Measurements from ENCODE around the gene NTM. TPM values are rescaled to one million over a fixed set of nuclear protein-coding genes. Genes with fewer than 3 reads are reported as not detected.

The NTM gene
- total and polyA plus RNA-seq, 12 donors = 0.43 to 3.0 (median 1.3) TPM

- DNase-seq = no peak
- peaks cover 0 to 12% (median 4%) of the 10 kb centered on the region in 9 donors for H3K4me1 ChIP-seq
- no peaks in the 10 kb centered on the region for H3K36me3 ChIP-seq
- peaks cover 0 to 4% (median 0%) of the 10 kb centered on the region in 7 donors for H3K27me3 ChIP-seq
- no peak overlapping the region for H3K27ac ChIP-seq
- TF ChIP-seq CTCF (IDR thresholded peaks at IDR 0.05) = no peak
- WGBS, 2 donors = 88 to 96% methylated on average over 4 of the region's 4 CpGs
- no peak overlapping the region for H3K4me3 ChIP-seq
- ATAC-seq = no peak
- intact Hi-C loops (cut with DNase I) = no loop called here
- no peaks in the 10 kb centered on the region for H3K9me3 ChIP-seq
Measured at GRCh38 chr11:131925829-131926228, 555.4 kb downstream of the NTM start.

- Histone ChIP-seq H3K36me3 (no peaks in the 10 kb centered on the region), H3K4me1 (peaks cover 0 to 8% (median 4%) of the 10 kb centered on the region in 9 donors), H3K4me3 (no peak overlapping the region), H3K27me3 (peaks cover 0 to 2% (median 0%) of the 10 kb centered on the region in 7 donors), H3K9me3 (no peaks in the 10 kb centered on the region), H3K27ac (no peak overlapping the region)
- no peak for ATAC-seq
- intact Hi-C loops (cut with DNase I) = no loop called here
- DNase-seq = no peak
- 63 to 67% methylated on average over 11 of the region's 11 CpGs for WGBS, 2 donors
- TF ChIP-seq CTCF (IDR thresholded peaks at IDR 0.05) = no peak
Measured at GRCh38 chr11:131928992-131929391, 558.6 kb downstream of the NTM start.

DNA sequence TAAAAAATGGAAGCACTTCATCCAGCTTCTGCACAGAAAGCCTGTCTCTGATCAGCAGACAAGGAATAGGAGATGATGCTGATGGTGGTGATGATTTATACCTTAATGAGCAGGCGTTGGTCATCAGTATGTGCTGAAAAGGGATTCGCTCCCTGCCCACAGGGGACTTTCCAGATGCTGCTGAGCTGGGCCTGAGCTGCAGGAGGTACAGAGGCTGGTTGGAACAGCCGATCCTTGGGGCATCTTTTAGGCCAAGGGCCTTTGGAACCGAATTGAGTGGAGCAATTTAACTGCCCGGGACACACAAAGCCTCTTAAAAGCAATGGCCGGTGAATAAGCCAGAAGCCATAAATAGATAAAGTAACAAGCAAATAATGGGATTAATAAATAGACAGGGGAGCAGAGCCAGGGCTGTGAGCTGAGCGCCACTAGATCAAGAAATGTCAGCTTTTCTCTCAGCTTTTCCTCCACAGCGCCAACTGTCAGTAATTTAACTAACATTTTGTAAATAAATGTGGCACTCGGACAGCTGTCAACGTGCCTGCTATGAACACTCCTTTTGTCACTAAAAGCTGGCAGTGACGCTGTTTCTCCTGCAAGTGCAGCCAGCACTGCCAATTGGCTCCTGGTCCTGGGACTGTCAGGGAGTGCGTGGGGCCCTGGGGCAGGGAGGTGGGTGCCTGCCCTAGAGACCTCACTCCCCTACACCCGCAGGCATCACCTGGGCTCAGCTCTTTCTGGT lies 562.3 kb downstream of the NTM start:
- no peak for TF ChIP-seq CTCF (IDR thresholded peaks at IDR 0.05)
- ATAC-seq (peak; percentile 17 to 95 (median 72)), DNase-seq (peak in 1 of 2 donors; percentile 42)
- Histone ChIP-seq H3K27me3 (peaks cover 0 to 7% (median 0%) of the 10 kb centered on the region in 7 donors), H3K9me3 (no peaks in the 10 kb centered on the region), H3K27ac (peak overlapping the region in 2 of 10 donors; percentile 33 to 48), H3K4me3 (no peak overlapping the region), H3K36me3 (no peaks in the 10 kb centered on the region), H3K4me1 (peaks cover 0 to 4% (median 0%) of the 10 kb centered on the region in 9 donors)
- intact Hi-C loops (cut with DNase I) = no loop called here
- 59 to 71% methylated on average over 13 of the region's 13 CpGs for WGBS, 2 donors

- no peak for ATAC-seq
- no peak for TF ChIP-seq CTCF (IDR thresholded peaks at IDR 0.05)
- DNase-seq = no peak
- WGBS, 2 donors = 77 to 79% methylated on average over 4 of the region's 4 CpGs
- no peaks in the 10 kb centered on the region for H3K36me3 ChIP-seq
- H3K27me3 ChIP-seq = peaks cover 0 to 15% (median 0%) of the 10 kb centered on the region in 7 donors
- intact Hi-C loops (cut with DNase I) = no loop called here
- H3K4me3 ChIP-seq = no peak overlapping the region
- H3K27ac ChIP-seq = no peak overlapping the region
- no peaks in the 10 kb centered on the region for H3K9me3 ChIP-seq
- H3K4me1 ChIP-seq = peaks cover 0 to 4% (median 0%) of the 10 kb centered on the region in 9 donors
Measured at GRCh38 chr11:131934006-131934405, 563.6 kb downstream of the NTM start.
